Heart right ventricle (tissue), 16 donors: ENCODE measurements around the gene TTC34. TPM values are rescaled to one million over a fixed set of nuclear protein-coding genes. Genes with fewer than 3 reads are reported as not detected.

Source experiments
- ATAC-seq, 8 donors: fragments of 200-7000 bp; cut with Tn5 transposase; one replicate each; pipeline ENCODE4 v1.9.1; 2020; ENCODE audit warnings: mild to moderate bottlenecking in 8 of 8, moderate library complexity in 8 of 8, moderate number of reproducible peaks in 1 of 8
- DNase-seq, 2 donors: peaks; one replicate each; pipeline ENCODE4 v3.0.0-alpha.2; 2020
- H3K27ac ChIP-seq, 10 donors: fragments of 200-600 bp; sonication (generic) in 2 of 10; one replicate each; pipeline versions ENCODE4 v1.5.0 to v1.8.0; 2020 to 2022; ENCODE audit warnings: mild to moderate bottlenecking in 3 of 10
- H3K27me3 ChIP-seq, 7 donors: fragments of 200-600 bp; one replicate each; pipeline ENCODE4 v1.8.0; 2021 to 2022; ENCODE audit warnings: mild to moderate bottlenecking in 2 of 7
- H3K36me3 ChIP-seq, 9 donors: fragments of 200-600 bp; sonication (generic) in 1 of 9; one replicate each; pipeline versions ENCODE4 v1.5.0 to v1.8.0; 2020 to 2022; ENCODE audit warnings: mild to moderate bottlenecking in 2 of 9
- H3K4me1 ChIP-seq, 9 donors: fragments of 200-600 bp; sonication (generic) in 1 of 9; one replicate each; pipeline versions ENCODE4 v1.5.0 to v1.8.0; 2020 to 2022; ENCODE audit warnings: mild to moderate bottlenecking in 4 of 9
- H3K4me3 ChIP-seq, 10 donors: fragments of 200-600 bp; sonication (generic) in 2 of 10; one replicate each; pipeline versions ENCODE4 v1.5.0 to v1.8.0; 2020 to 2022; ENCODE audit warnings: mild to moderate bottlenecking in 7 of 10, moderate library complexity in 2 of 10
- H3K9me3 ChIP-seq, 11 donors: fragments of 200-600 bp in 10 of 11; sonication (generic) in 2 of 11; one replicate each; pipeline versions ENCODE4 v1.5.0 to v1.8.0; 2013 to 2022; ENCODE audit warnings: mild to moderate bottlenecking in 2 of 11, control low read depth in 1 of 11, moderate library complexity in 1 of 11
- WGBS, 2 donors: extraction: QIAGEN DNeasy Blood & Tissue Kit; methylation state at CpG; one replicate each; pipeline ENCODE4 v1.1.7; 2013; ENCODE audit warnings: inconsistent platforms in 1 of 2; 5-methylcytosine and 5-hydroxymethylcytosine counted together
- intact Hi-C, 10 donors: fragments of 100-400 bp; cut with DNase I; formaldehyde crosslinking; loops; one replicate each; pipeline versions ENCODE4 v1.11.1 to v1.14.2; 2022
- polyA plus RNA-seq, 2 donors: library from polyadenylated mRNA; stranded (reverse); fragments of 200-250 nt; gene quantifications; one replicate each; pipeline ENCODE4 v1.2.3, GENCODE V29; 2013
- total RNA-seq, 10 donors: library from RNA; stranded (reverse); fragmentation: NEBNext Ultra II Directional in 3 of 10; extraction: Animal tissue kit (Norgen Biotek cat#: 25700) in 3 of 10; gene quantifications; one replicate each; pipeline versions ENCODE4 v1.2.1 to v1.2.4, GENCODE V29; 2021 to 2023
- TF ChIP-seq, protein P1 (sequence below), 9 donors: fragments of 200-600 bp; sonication (generic) in 2 of 9; IDR thresholded peaks; one replicate each; pipeline versions ENCODE4 v1.5.0 to v1.8.0; 2021 to 2022; ENCODE audit warnings: antibody characterized with exemption in 9 of 9, mild to moderate bottlenecking in 5 of 9, moderate library complexity in 1 of 9
- donor health status: Arrhythmogenic right ventricular cardiomyopathy.
- donor health status: ischemic (EF 13 %, LVEDD 7.1; RV severe dilation, severe dysfunction).
- donor health status: healthy with polysubstance abuse.
- donor health status: DM: no; HTN: yes; CAD: no.
- donor health status: DM: no; HTN: no; CAD: no.
- donor health status: ischemic (EF 25% LVEDD 6.9; RV normal size, moderate dysfunction).
- donor health status: ischemic (EF 25% LVEDD 5.7; RV mildly dilated, moderate dysfunction).
- donor health status: healthy.
- donor health status: DM: yes; HTN: yes; CAD: no.
- donor health status: Ischemic cardiomyopathy.
- donor health status: ischemic (EF 35%, LVEDD 5.7; RV mildly dilated, moderate dysfunction).
- donor health status: nonischemic (EF 11% LVEDD 7.7; RV severe dilation, severe dysfunction).
- donor health status: DM: yes; HTN: yes; CAD: no.
- donor health status: PGD.
- donor health status: ischemic (EF 29% LVEDD 5.4; RV normal size, mild dysfunction).
- donor health status: nonischemic (EF 23%, LVEDD 6.1; RV moderate dilation, normal function).

The TTC34 gene
- total and polyA plus RNA-seq, 12 donors = 0.03 to 0.74 (median 0.42) TPM

DNA sequence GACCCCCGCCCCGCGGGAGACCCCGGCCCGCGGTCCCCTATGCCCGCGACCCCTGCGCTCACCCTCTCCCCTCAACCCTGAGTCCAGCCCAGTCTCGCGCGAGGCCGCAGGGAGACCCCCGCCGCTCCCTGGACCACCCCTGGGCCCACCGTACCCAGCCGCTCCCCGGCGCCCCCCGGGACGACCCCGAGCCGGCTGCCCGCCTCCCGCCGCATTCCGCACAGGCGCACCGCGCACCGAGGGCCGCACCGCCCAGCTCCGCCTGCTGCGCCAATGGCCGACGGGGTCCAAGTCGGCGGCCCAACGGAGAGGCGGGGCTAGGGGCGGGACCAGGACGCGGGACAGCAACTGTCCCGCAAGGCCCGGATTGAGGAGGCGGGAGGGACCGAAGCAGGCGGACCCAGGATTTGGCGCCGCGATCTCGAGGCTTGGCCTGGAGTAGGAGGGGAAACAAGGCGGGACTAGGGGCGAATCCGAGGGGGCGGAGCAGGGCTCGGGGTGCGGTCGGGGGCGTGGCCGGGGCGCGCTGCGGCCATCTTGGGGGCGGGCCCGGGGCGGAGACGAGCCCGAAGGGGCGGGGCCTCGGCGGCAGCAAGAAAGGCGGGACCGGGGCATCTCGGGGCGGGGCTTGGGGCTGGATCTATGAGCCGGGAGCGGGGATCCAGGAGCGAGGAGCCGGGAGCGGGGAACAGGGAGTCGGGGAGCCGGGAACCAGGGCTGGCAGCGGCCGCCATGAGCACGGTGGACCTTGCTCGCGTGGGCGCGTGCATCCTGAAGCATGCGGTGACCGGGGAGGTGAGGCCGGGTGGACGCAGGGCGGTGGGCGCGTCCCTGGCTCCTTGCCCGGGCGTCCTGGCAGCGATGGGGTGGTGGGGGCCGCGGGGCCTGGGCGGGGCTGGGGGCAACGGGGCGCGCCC lies 215.1 kb downstream of the TTC34 start, which contains the start of gene PRXL2B:
Gene PRXL2B (plus strand): TSS at position 624 of the 917 bp plus-strand sequence. CDS start 109 bp downstream, at position 733.
- H3K9me3 ChIP-seq = no peaks in the 10 kb centered on the region
- TF ChIP-seq, protein P1, sequence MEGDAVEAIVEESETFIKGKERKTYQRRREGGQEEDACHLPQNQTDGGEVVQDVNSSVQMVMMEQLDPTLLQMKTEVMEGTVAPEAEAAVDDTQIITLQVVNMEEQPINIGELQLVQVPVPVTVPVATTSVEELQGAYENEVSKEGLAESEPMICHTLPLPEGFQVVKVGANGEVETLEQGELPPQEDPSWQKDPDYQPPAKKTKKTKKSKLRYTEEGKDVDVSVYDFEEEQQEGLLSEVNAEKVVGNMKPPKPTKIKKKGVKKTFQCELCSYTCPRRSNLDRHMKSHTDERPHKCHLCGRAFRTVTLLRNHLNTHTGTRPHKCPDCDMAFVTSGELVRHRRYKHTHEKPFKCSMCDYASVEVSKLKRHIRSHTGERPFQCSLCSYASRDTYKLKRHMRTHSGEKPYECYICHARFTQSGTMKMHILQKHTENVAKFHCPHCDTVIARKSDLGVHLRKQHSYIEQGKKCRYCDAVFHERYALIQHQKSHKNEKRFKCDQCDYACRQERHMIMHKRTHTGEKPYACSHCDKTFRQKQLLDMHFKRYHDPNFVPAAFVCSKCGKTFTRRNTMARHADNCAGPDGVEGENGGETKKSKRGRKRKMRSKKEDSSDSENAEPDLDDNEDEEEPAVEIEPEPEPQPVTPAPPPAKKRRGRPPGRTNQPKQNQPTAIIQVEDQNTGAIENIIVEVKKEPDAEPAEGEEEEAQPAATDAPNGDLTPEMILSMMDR (IDR thresholded peaks at IDR 0.05) = no peak
- WGBS, 2 donors = 0 to 1% methylated on average over 79 to 107 of the region's 107 CpGs
- no peaks in the 10 kb centered on the region for H3K27me3 ChIP-seq
- DNase-seq = peak; percentile 99 to 100
- peak within 1 kb of the TSS; percentile 51 to 98 (median 93) for H3K4me3 ChIP-seq
- ATAC-seq = peak; percentile 92 to 96 (median 94)
- intact Hi-C loops = loop anchor here in 3 of 10 donors (1.0 to 10.0 kb wide), 4 partner anchors 37 to 60 kb away; partner anchors contain the start of gene PANK4 (in 2 of the 3)
- H3K27ac ChIP-seq = peak within 1 kb of the TSS; percentile 96 to 100 (median 98)
- peaks cover 0 to 8% (median 0%) of the 10 kb centered on the region in 9 donors for H3K36me3 ChIP-seq
- peaks cover 9 to 36% (median 25%) of the 10 kb centered on the region in 9 donors for H3K4me1 ChIP-seq

Other genes with a start within 250 kb of the TTC34 start
- 10 to 100 TPM in 7 of 10 donors, 1 to 10 TPM in 3; 7.5 to 43.8 (median 13.0) TPM for gene TNFRSF14, start 245.3 kb downstream of the TTC34 start, total RNA-seq
- gene TNFRSF14, start 245.3 kb downstream of the TTC34 start, polyA plus RNA-seq = 10 to 100 TPM; 19.3 to 59.6 TPM
- gene PRXL2B, start 214.9 kb downstream of the TTC34 start, total RNA-seq = 10 to 100 TPM in 1 of 10 donors, 1 to 10 TPM in 9; 3.7 to 10.3 (median 5.3) TPM
- 10 to 100 TPM in 1 of 2 donors, 1 to 10 TPM in 1; 6.8 to 12.0 TPM for gene PRXL2B, start 214.9 kb downstream of the TTC34 start, polyA plus RNA-seq
- gene MMEL1, start 168.7 kb downstream of the TTC34 start, total RNA-seq = under 1 TPM in 3 of 10 donors, not detected in 7; 0.17 to 0.77 (median 0.67) TPM
- gene MMEL1, start 168.7 kb downstream of the TTC34 start, polyA plus RNA-seq = 1 to 10 TPM in 1 of 2 donors, under 1 TPM in 1; 0.46 to 3.9 TPM
- gene ACTRT2, start 219.8 kb upstream of the TTC34 start, total RNA-seq = not detected
- gene ACTRT2, start 219.8 kb upstream of the TTC34 start, polyA plus RNA-seq = not detected